Measurements from ENCODE around the gene XRCC3. TPM values are rescaled to one million over a fixed set of nuclear protein-coding genes. Genes with fewer than 3 reads are reported as not detected.

The XRCC3 gene
- total and polyA plus RNA-seq, 4 donors, result 1.0 to 8.6 (median 5.2) TPM

DNA sequence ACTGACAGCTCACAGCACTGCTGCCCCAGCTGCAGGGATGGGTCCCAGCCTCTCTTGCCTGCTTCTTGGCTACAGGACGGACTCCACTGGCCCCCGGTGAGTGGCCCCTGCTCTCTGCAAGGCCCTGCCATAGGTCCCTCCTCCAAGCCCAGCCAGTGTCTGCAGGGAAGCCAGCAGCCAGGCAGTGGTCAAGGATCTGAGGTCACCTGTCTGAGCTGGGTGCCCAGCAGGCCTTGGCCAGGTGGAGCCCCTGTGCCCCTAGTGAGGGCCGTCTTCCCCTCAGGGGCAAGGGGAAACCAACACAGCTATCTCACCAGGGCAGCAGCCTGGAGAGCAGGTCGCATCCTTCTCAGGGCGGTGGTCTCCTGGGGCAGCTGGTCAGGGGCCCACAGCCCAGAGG lies 13.2 kb downstream of the XRCC3 start:
- Histone ChIP-seq H3K27ac (ENCODE audit: low read depth in 1 of 2, low read length in 2 of 2) (no peak overlapping the region), H3K4me3 (ENCODE audit: low read length in 2 of 2) (no peak overlapping the region), H3K4me1 (ENCODE audit: control insufficient read depth in 1 of 2, insufficient read depth in 2 of 2, low read length in 2 of 2) (no peaks in the 10 kb centered on the region), H3K9me3 (ENCODE audit: control insufficient read depth, low read length) (no peaks in the 10 kb centered on the region), H3K27me3 (ENCODE audit: control insufficient read depth in 1 of 2, insufficient read depth in 2 of 2, low read length in 1 of 2) (no peaks in the 10 kb centered on the region), H3K36me3 (ENCODE audit: control insufficient read depth in 1 of 2, insufficient read depth in 2 of 2, low read length in 1 of 2) (peaks cover 0 to 3% of the 10 kb centered on the region in 2 donors)
- ATAC-seq (ENCODE audit: low FRiP score) (no peak), DNase-seq (no peak)
- WGBS, 2 donors, result 74 to 80% methylated on average over 5 of the region's 5 CpGs
- intact Hi-C loops (cut with DNase I), result no loop called here

DNA sequence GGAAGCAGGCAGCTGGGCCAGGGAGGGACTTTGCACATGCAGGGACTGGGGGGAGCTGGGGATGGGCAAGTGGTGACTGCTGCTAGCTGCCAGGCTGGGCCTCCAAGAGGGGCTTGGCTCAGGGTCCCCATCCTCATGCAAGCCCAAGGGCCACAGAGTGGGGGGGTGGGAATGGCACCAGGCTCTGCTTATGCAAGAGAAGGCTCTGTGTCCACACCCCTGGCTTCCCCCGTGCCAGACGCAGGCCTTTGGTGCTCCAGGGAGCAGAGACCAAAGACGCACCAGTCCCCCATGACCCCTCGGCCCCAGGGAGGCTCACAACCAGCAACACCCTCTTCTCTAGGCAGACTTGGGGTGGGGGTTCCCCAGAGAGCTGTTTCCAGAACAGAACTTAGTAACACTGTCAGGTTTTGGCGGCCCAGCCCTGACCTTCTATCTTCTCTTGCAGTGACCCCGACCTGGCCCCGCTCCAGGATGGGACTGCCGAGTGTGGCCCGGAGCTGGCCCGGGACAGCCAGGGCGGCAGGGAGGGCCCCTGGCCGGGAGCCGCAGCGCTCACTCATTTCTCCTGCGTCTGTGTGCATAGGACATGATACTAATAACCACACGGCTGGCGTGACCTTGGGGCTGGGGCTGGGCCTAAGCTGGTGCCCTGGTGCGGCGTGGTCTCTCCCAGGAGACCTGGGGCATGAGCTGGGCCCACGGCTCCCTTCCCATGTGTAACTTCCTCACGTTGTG lies 14.3 kb downstream of the XRCC3 start:
- Histone ChIP-seq H3K4me3 (ENCODE audit: low read length in 2 of 2) (no peak overlapping the region), H3K27ac (ENCODE audit: low read depth in 1 of 2, low read length in 2 of 2) (no peak overlapping the region), H3K4me1 (ENCODE audit: control insufficient read depth in 1 of 2, insufficient read depth in 2 of 2, low read length in 2 of 2) (no peaks in the 10 kb centered on the region), H3K36me3 (ENCODE audit: control insufficient read depth in 1 of 2, insufficient read depth in 2 of 2, low read length in 1 of 2) (peaks cover 0 to 3% of the 10 kb centered on the region in 2 donors), H3K9me3 (ENCODE audit: control insufficient read depth, low read length) (no peaks in the 10 kb centered on the region), H3K27me3 (ENCODE audit: control insufficient read depth in 1 of 2, insufficient read depth in 2 of 2, low read length in 1 of 2) (no peaks in the 10 kb centered on the region)
- ATAC-seq (ENCODE audit: low FRiP score), result no peak
- intact Hi-C loops (cut with DNase I), result no loop called here
- peak in 1 of 2 donors; percentile 74 for DNase-seq
- 76 to 78% methylated on average over 21 of the region's 21 CpGs for WGBS, 2 donors

DNA sequence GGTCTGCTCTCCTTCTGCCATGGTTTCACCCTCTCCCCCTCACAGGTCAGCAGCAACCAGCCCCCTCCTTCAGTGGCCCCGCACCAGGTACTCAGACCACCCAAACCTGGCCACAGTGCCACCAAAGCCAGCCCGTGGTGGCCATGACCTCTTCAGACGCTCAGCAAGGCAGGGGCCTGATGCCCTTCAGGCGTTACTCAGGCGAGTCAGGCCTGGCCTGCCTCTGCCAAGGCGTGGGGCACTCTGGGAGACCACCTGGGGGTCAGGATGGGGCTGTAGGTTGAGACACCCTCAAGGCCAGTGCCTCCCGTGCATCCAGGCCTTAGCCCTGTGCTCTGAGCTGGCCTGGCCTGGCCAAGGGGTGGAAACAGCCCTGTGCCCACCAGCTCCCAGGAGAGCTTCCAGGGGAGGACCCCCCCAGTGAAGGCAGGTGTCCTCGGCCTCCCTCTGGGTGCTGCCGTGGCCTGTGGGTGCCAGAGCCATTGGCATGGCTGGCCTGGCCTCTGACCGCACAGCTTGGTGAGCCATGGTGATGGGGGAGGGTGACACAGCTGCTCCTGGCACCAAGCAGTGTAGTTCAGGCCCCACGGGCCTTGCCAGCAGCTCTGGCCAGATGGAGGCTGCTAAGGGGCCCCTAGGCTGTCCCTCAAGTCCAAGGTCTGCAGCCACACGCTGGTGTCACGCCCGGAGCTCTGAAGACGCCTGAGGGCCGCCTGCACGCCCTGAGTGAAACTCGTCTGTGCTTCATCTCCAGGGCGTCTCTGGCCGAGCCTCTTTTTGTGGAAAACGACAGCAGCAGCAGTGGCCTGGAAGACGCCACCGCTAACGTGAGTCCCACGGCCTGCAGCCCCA lies 15.1 kb downstream of the XRCC3 start:
- Histone ChIP-seq H3K36me3 (ENCODE audit: control insufficient read depth in 1 of 2, insufficient read depth in 2 of 2, low read length in 1 of 2) (peaks cover 0 to 3% of the 10 kb centered on the region in 2 donors), H3K4me1 (ENCODE audit: control insufficient read depth in 1 of 2, insufficient read depth in 2 of 2, low read length in 2 of 2) (no peaks in the 10 kb centered on the region), H3K4me3 (ENCODE audit: low read length in 2 of 2) (no peak overlapping the region), H3K27ac (ENCODE audit: low read depth in 1 of 2, low read length in 2 of 2) (no peak overlapping the region), H3K9me3 (ENCODE audit: control insufficient read depth, low read length) (no peaks in the 10 kb centered on the region), H3K27me3 (ENCODE audit: control insufficient read depth in 1 of 2, insufficient read depth in 2 of 2, low read length in 1 of 2) (no peaks in the 10 kb centered on the region)
- WGBS, 2 donors, result 32 to 41% methylated on average over 24 to 25 of the region's 25 CpGs
- DNase-seq, result peak; percentile 48 to 78
- peak; percentile 3 for ATAC-seq (ENCODE audit: low FRiP score)
- intact Hi-C loops (cut with DNase I), result no loop called here

DNA sequence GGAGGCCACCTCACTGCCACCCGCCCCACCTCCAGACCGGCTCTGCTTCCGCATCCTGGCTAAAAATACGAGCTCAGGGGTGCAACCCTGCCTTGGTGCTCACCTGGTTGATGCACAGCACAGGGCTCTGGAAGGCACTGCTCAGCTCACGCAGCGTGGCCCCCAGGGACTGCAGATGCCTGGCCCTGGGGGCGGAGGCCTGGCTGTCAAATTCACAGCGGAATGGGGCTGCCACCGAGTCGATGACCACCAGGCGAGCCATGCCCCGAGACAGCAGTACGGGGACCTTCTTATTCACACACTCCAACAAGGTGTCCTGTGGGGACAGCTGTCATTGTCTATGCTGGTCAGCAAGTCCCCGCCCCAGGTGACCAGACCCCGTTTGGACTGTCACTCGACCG lies 16.0 kb downstream of the XRCC3 start:
- Histone ChIP-seq H3K9me3 (ENCODE audit: control insufficient read depth, low read length) (no peaks in the 10 kb centered on the region), H3K4me1 (ENCODE audit: control insufficient read depth in 1 of 2, insufficient read depth in 2 of 2, low read length in 2 of 2) (no peaks in the 10 kb centered on the region), H3K36me3 (ENCODE audit: control insufficient read depth in 1 of 2, insufficient read depth in 2 of 2, low read length in 1 of 2) (peaks cover 0 to 3% of the 10 kb centered on the region in 2 donors), H3K27me3 (ENCODE audit: control insufficient read depth in 1 of 2, insufficient read depth in 2 of 2, low read length in 1 of 2) (no peaks in the 10 kb centered on the region), H3K4me3 (ENCODE audit: low read length in 2 of 2) (no peak overlapping the region), H3K27ac (ENCODE audit: low read depth in 1 of 2, low read length in 2 of 2) (no peak overlapping the region)
- WGBS, 2 donors, result 80 to 88% methylated on average over 17 of the region's 17 CpGs
- intact Hi-C loops (cut with DNase I), result no loop called here
- no peak for ATAC-seq (ENCODE audit: low FRiP score)
- DNase-seq, result no peak

DNA sequence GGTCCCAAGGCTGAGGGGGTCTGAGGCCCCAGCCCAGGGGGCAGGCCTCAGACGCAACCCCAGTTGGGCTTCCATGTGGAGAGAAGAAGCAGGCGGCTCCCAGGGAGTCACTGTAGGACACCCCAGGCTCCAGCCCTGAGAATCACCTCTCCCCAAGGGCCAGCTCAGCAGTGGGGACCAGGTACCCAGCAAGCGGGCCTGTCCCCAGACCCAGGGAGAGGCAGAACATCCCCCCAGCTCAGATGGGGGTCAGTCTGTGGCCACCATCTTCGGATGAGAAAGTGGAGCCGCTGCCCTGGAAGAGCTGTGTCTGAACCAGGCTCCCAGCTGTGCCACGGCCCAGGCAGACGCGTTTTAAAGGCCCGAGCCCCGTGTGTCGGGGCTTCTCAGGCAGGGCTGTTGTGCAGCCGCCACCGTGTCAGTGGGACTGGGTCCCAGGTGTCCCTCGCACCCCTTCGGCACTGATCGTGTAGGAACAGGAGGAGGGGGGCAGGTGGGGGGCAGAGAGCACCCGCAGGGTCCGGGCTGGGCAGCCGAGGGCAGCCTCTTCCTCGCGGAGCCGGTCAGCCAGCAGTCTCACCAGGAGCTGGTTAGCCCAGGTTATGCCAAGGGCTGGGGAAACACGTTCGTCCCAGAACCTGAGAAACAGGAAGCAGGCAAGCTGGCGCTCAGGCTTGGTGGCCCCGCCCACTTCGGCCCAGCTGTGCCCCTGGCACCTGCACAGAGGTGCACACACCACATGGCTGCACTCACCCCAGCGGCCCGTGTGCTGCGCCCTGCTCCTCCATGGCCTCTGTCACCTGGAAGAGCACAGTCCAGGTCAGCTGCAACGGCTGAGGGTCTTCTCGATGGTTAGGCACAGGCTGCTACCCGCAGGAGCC lies 16.6 kb downstream of the XRCC3 start:
- peak; percentile 51 to 72 for DNase-seq
- WGBS, 2 donors, result 83 to 86% methylated on average over 33 of the region's 33 CpGs
- Histone ChIP-seq H3K27ac (ENCODE audit: low read depth in 1 of 2, low read length in 2 of 2) (no peak overlapping the region), H3K4me3 (ENCODE audit: low read length in 2 of 2) (no peak overlapping the region), H3K4me1 (ENCODE audit: control insufficient read depth in 1 of 2, insufficient read depth in 2 of 2, low read length in 2 of 2) (no peaks in the 10 kb centered on the region), H3K36me3 (ENCODE audit: control insufficient read depth in 1 of 2, insufficient read depth in 2 of 2, low read length in 1 of 2) (peaks cover 0 to 6% of the 10 kb centered on the region in 2 donors), H3K9me3 (ENCODE audit: control insufficient read depth, low read length) (no peaks in the 10 kb centered on the region), H3K27me3 (ENCODE audit: control insufficient read depth in 1 of 2, insufficient read depth in 2 of 2, low read length in 1 of 2) (no peaks in the 10 kb centered on the region)
- intact Hi-C loops (cut with DNase I), result no loop called here
- no peak for ATAC-seq (ENCODE audit: low FRiP score)

DNA sequence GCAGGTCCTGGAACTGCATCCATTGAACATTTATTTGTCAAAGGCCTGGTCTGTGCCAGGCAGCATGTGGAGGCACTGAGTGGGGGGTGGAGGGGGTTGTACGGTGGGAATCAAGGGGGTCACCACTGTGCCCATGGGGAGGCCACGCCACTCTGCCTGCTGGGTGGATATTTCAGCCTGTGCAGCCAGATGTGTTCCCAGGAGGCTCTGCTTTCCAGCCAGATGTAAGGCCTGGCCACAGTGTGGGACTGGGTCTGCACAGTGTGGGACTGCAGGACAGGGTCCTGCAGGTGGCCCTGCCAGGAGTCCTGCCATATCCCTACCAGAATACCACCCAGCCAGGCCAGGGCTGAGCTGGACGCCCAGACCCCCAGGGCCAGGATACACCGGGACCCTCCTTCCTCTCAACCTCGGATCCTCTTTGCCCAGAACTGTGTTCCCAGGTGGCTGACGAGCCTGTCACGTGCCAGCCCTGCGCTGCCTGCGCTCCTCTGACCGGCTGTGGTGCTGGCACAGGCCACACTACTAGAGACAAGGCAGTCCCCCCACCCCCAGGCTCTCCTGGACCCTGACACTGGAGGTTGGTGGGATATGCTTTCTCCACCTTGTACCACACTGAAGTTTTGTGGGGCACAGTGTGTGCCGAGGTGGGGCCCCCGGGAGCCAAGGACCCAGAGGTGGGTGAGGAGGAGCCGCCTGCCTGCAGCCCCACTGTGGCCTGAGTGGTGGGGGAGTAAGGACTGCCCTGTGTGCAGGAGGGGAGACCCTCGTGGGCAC lies 17.5 kb downstream of the XRCC3 start:
- ATAC-seq (ENCODE audit: low FRiP score) (no peak), DNase-seq (peak; percentile 49 to 55)
- intact Hi-C loops (cut with DNase I), result no loop called here
- H3K27ac ChIP-seq (ENCODE audit: low read depth in 1 of 2, low read length in 2 of 2), result peak overlapping the region in 1 of 2 donors; percentile 9
- WGBS, 2 donors, result 68 to 79% methylated on average over 14 of the region's 14 CpGs
- no peaks in the 10 kb centered on the region for H3K9me3 ChIP-seq (ENCODE audit: control insufficient read depth, low read length)
- no peaks in the 10 kb centered on the region for H3K27me3 ChIP-seq (ENCODE audit: control insufficient read depth in 1 of 2, insufficient read depth in 2 of 2, low read length in 1 of 2)
- H3K36me3 ChIP-seq (ENCODE audit: control insufficient read depth in 1 of 2, insufficient read depth in 2 of 2, low read length in 1 of 2), result peaks cover 0 to 11% of the 10 kb centered on the region in 2 donors
- H3K4me1 ChIP-seq (ENCODE audit: control insufficient read depth in 1 of 2, insufficient read depth in 2 of 2, low read length in 2 of 2), result no peaks in the 10 kb centered on the region
- H3K4me3 ChIP-seq (ENCODE audit: low read length in 2 of 2), result no peak overlapping the region

DNA sequence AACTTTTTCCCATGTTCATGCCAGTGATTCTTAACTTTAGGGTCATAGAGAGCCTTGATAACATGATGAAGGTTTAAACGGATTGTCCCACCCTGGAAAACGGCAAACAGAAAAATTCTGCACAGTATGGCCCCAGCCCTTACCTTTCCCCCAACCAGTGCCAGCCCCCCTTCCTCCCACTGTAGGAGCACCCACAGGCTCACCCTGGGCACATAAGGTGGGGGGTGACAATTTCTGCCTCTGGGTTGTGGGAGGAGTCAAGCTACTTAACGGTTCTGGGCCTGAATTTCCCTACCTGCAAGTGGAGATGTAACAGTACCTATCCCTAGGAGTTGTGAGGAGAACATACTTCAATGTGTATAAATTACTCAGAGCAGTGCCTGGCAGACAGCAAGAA lies 18.0 kb downstream of the XRCC3 start:
- intact Hi-C loops (cut with DNase I), result no loop called here
- H3K9me3 ChIP-seq (ENCODE audit: control insufficient read depth, low read length), result no peaks in the 10 kb centered on the region
- no peak for ATAC-seq (ENCODE audit: low FRiP score)
- H3K4me1 ChIP-seq (ENCODE audit: control insufficient read depth in 1 of 2, insufficient read depth in 2 of 2, low read length in 2 of 2), result no peaks in the 10 kb centered on the region
- peak in 1 of 2 donors; percentile 33 for DNase-seq
- H3K27ac ChIP-seq (ENCODE audit: low read depth in 1 of 2, low read length in 2 of 2), result peak overlapping the region in 1 of 2 donors; percentile 9
- no peak overlapping the region for H3K4me3 ChIP-seq (ENCODE audit: low read length in 2 of 2)
- no peaks in the 10 kb centered on the region for H3K27me3 ChIP-seq (ENCODE audit: control insufficient read depth in 1 of 2, insufficient read depth in 2 of 2, low read length in 1 of 2)
- peaks cover 0 to 11% of the 10 kb centered on the region in 2 donors for H3K36me3 ChIP-seq (ENCODE audit: control insufficient read depth in 1 of 2, insufficient read depth in 2 of 2, low read length in 1 of 2)
- WGBS, 2 donors, result 7 to 10% methylated on average over 3 of the region's 3 CpGs
